ENCODE results near the gene CPAMD8. TPM values are rescaled to one million over a fixed set of nuclear protein-coding genes. Genes with fewer than 3 reads are reported as not detected.

Gene CPAMD8
- total RNA-seq, 2 experiments from 2014 or later: 0.32 to 1.2 TPM

GRCh38 chr19:16849168-16849567, 177.4 kb downstream of the CPAMD8 start:
- peaks cover 85% of the 10 kb centered on the region for H3K36me3 ChIP-seq (ENCODE audit: insufficient read depth, low read length)
- BruUV-seq (replicated peaks): no TSS peak

GRCh38 chr19:16847430-16847829, 179.2 kb downstream of the CPAMD8 start:
- BruUV-seq (replicated peaks): no TSS peak
- Histone ChIP-seq H3K4me1 (ENCODE audit: insufficient read depth, low read length, poor library complexity, severe bottlenecking) (no peaks in the 10 kb centered on the region), H3K79me2 (ENCODE audit: insufficient read depth, low read depth, low read length) (no peaks in the 10 kb centered on the region), H3K4me2 (ENCODE audit: low read length) (no peak overlapping the region), H4K20me1 (ENCODE audit: insufficient read depth, low read length) (no peaks in the 10 kb centered on the region), H3K36me3 (ENCODE audit: insufficient read depth, low read length) (peaks cover 86% of the 10 kb centered on the region), H3K9me2 (ENCODE audit: insufficient read depth, low read length) (no peaks in the 10 kb centered on the region), H3K4me3 (ENCODE audit: low read depth, low read length, poor library complexity, severe bottlenecking) (no peak overlapping the region), H3K27ac (ENCODE audit: low read depth, low read length, poor library complexity, severe bottlenecking) (no peak overlapping the region), H3K9me3 (ENCODE audit: low read length) (no peaks in the 10 kb centered on the region), H2AFZ (ENCODE audit: low read length) (no peak overlapping the region)
- no peak for DNase-seq (ENCODE audit: low spot score)
- intact Hi-C loops (cut with micrococcal nuclease; ENCODE audit: unreplicated experiment): no loop called here
- no peak for TF ChIP-seq CTCF (conservative IDR thresholded peaks at IDR 0.05; ENCODE audit: low read length)
- no peak for TF ChIP-seq EZH2phosphoT487 (IDR thresholded peaks at IDR 0.05; ENCODE audit: borderline replicate concordance, low read depth, low read length)
- ChIA-PET CTCF (ENCODE audit: unreplicated experiment) (no interaction called here), POLR2A (no interaction called here)

More at GRCh38 chr19:16849168-16849567, 177.4 kb downstream of the CPAMD8 start:
- intact Hi-C loops (cut with micrococcal nuclease; ENCODE audit: unreplicated experiment): no loop called here
- Histone ChIP-seq H2AFZ (ENCODE audit: low read length) (no peak overlapping the region), H3K79me2 (ENCODE audit: insufficient read depth, low read depth, low read length) (no peaks in the 10 kb centered on the region), H3K4me2 (ENCODE audit: low read length) (no peak overlapping the region), H3K27ac (ENCODE audit: low read depth, low read length, poor library complexity, severe bottlenecking) (no peak overlapping the region), H3K9me2 (ENCODE audit: insufficient read depth, low read length) (no peaks in the 10 kb centered on the region), H4K20me1 (ENCODE audit: insufficient read depth, low read length) (no peaks in the 10 kb centered on the region), H3K4me1 (ENCODE audit: insufficient read depth, low read length, poor library complexity, severe bottlenecking) (no peaks in the 10 kb centered on the region), H3K9me3 (ENCODE audit: low read length) (no peaks in the 10 kb centered on the region), H3K4me3 (ENCODE audit: low read depth, low read length, poor library complexity, severe bottlenecking) (no peak overlapping the region)
- ChIA-PET CTCF (ENCODE audit: unreplicated experiment) (no interaction called here), POLR2A (no interaction called here)
- DNase-seq (ENCODE audit: low spot score): no peak
- no peak for TF ChIP-seq EZH2phosphoT487 (IDR thresholded peaks at IDR 0.05; ENCODE audit: borderline replicate concordance, low read depth, low read length)
- no peak for TF ChIP-seq CTCF (conservative IDR thresholded peaks at IDR 0.05; ENCODE audit: low read length)

GRCh38 chr19:16846901-16847300, 179.7 kb downstream of the CPAMD8 start:
- POLR2A ChIA-PET: no interaction called here
- intact Hi-C loops (cut with micrococcal nuclease; ENCODE audit: unreplicated experiment): no loop called here
- DNase-seq (ENCODE audit: low spot score): no peak
- Histone ChIP-seq H3K36me3 (ENCODE audit: insufficient read depth, low read length) (peaks cover 90% of the 10 kb centered on the region), H3K4me1 (ENCODE audit: insufficient read depth, low read length, poor library complexity, severe bottlenecking) (no peaks in the 10 kb centered on the region), H4K20me1 (ENCODE audit: insufficient read depth, low read length) (no peaks in the 10 kb centered on the region), H3K4me3 (ENCODE audit: low read depth, low read length, poor library complexity, severe bottlenecking) (no peak overlapping the region), H3K27ac (ENCODE audit: low read depth, low read length, poor library complexity, severe bottlenecking) (no peak overlapping the region), H2AFZ (ENCODE audit: low read length) (no peak overlapping the region), H3K9me3 (ENCODE audit: low read length) (no peaks in the 10 kb centered on the region), H3K4me2 (ENCODE audit: low read length) (no peak overlapping the region), H3K9me2 (ENCODE audit: insufficient read depth, low read length) (no peaks in the 10 kb centered on the region), H3K79me2 (ENCODE audit: insufficient read depth, low read depth, low read length) (no peaks in the 10 kb centered on the region)
- BruUV-seq (replicated peaks): no TSS peak
- CTCF ChIA-PET (ENCODE audit: unreplicated experiment): no interaction called here
- TF ChIP-seq EZH2phosphoT487 (IDR thresholded peaks at IDR 0.05; ENCODE audit: borderline replicate concordance, low read depth, low read length): no peak
- TF ChIP-seq CTCF (conservative IDR thresholded peaks at IDR 0.05; ENCODE audit: low read length): no peak

Small RNA genes within 50 kb of the gene (small RNA-seq; reads per million reads assigned to genes)
- gene RN7SL823P: not detected
- gene RN7SL835P: not detected

Other genes starting within 250 kb of the CPAMD8 start
- gene SIN3B, start 197.4 kb downstream of the CPAMD8 start, total RNA-seq (2014; rRNA removed; shearing (Covaris generic)): 19.4 and 21.4 TPM in 2 replicates
- 44.7 and 45.4 TPM in 2 replicates for gene SIN3B, start 197.4 kb downstream of the CPAMD8 start, total RNA-seq (2022)
- not detected in 2 replicates for gene F2RL3, start 137.8 kb downstream of the CPAMD8 start, total RNA-seq (2014; rRNA removed; shearing (Covaris generic))
- 0.10 TPM in 1 of 2 replicates, not detected in the other for gene F2RL3, start 137.8 kb downstream of the CPAMD8 start, total RNA-seq (2022)
- 47.3 and 50.7 TPM in 2 replicates for gene HAUS8, start 48.6 kb upstream of the CPAMD8 start, total RNA-seq (2014; rRNA removed; shearing (Covaris generic))
- gene HAUS8, start 48.6 kb upstream of the CPAMD8 start, total RNA-seq (2022): 74.1 and 107 TPM in 2 replicates
- gene MYO9B, start 49.0 kb upstream of the CPAMD8 start, total RNA-seq (2014; rRNA removed; shearing (Covaris generic)): 74.7 and 84.9 TPM in 2 replicates
- gene MYO9B, start 49.0 kb upstream of the CPAMD8 start, total RNA-seq (2022): 144 and 150 TPM in 2 replicates
- gene USE1, start 188.5 kb upstream of the CPAMD8 start, total RNA-seq (2014; rRNA removed; shearing (Covaris generic)): 31.2 TPM in 2 replicates
- 25.4 and 28.6 TPM in 2 replicates for gene USE1, start 188.5 kb upstream of the CPAMD8 start, total RNA-seq (2022)
- 5.9 and 10.2 TPM in 2 replicates for gene OCEL1, start 199.4 kb upstream of the CPAMD8 start, total RNA-seq (2014; rRNA removed; shearing (Covaris generic))
- 29.5 and 38.8 TPM in 2 replicates for gene OCEL1, start 199.4 kb upstream of the CPAMD8 start, total RNA-seq (2022)
- 31.0 and 39.2 TPM in 2 replicates for gene NR2F6, start 219.1 kb upstream of the CPAMD8 start, total RNA-seq (2014; rRNA removed; shearing (Covaris generic))
- gene NR2F6, start 219.1 kb upstream of the CPAMD8 start, total RNA-seq (2022): 30.0 and 33.1 TPM in 2 replicates
- gene USHBP1, start 237.9 kb upstream of the CPAMD8 start, total RNA-seq (2014; rRNA removed; shearing (Covaris generic)): 2.4 and 3.1 TPM in 2 replicates
- gene USHBP1, start 237.9 kb upstream of the CPAMD8 start, total RNA-seq (2022): 6.5 and 7.6 TPM in 2 replicates
- gene BABAM1, start 240.6 kb upstream of the CPAMD8 start, total RNA-seq (2014; rRNA removed; shearing (Covaris generic)): 79.0 and 79.7 TPM in 2 replicates
- 107 and 118 TPM in 2 replicates for gene BABAM1, start 240.6 kb upstream of the CPAMD8 start, total RNA-seq (2022)